SH-SY5Y (cell line): ENCODE measurements around the gene SEPTIN11.

Experiments
- GATA2 ChIP-seq: IDR thresholded peaks from 2 replicates; pipeline ENCODE4 v1.6.1; 2011; ENCODE audit warnings: mild to moderate bottlenecking, low read depth, low read length
- GATA3 ChIP-seq: IDR thresholded peaks from 2 replicates; pipeline ENCODE4 v1.6.1; 2011; ENCODE audit warnings: low read depth, mild to moderate bottlenecking, low read length, moderate library complexity

SEPTIN11 gene

GRCh38 chr4:76949276-76950051 is at the start of gene SEPTIN11:
TSS of gene SEPTIN11 (plus strand) at chr4:76949752. CDS start at chr4:76949904, 152 bp downstream.
- TF ChIP-seq GATA2, result no peak
- no peak for TF ChIP-seq GATA3

GRCh38 chr4:76902233-76902890 is 47.2 kb upstream of the SEPTIN11 start:
- TF ChIP-seq GATA2 (peak; percentile 21; the same call in 1 of the 2 replicates), GATA3 (no peak)

GRCh38 chr4:76904646-76905190 is 44.8 kb upstream of the SEPTIN11 start:
- TF ChIP-seq GATA2, result no peak
- TF ChIP-seq GATA3, result no peak

- TF ChIP-seq GATA2 (no peak), GATA3 (no peak)
Observed at GRCh38 chr4:76905521-76905920, 44.0 kb upstream of the SEPTIN11 start.

GRCh38 chr4:76909711-76910110 is 39.8 kb upstream of the SEPTIN11 start:
- no peak for TF ChIP-seq GATA2
- no peak for TF ChIP-seq GATA3

GRCh38 chr4:76920715-76921114 is 28.8 kb upstream of the SEPTIN11 start:
- TF ChIP-seq GATA2 (no peak), GATA3 (no peak)

- no peak for TF ChIP-seq GATA3
- TF ChIP-seq GATA2, result no peak
Observed at GRCh38 chr4:76923619-76924357, 25.8 kb upstream of the SEPTIN11 start.

GRCh38 chr4:76926841-76927240 is 22.7 kb upstream of the SEPTIN11 start:
- no peak for TF ChIP-seq GATA2
- no peak for TF ChIP-seq GATA3

- TF ChIP-seq GATA2, result no peak
- no peak for TF ChIP-seq GATA3
Observed at GRCh38 chr4:76930685-76931084, 18.9 kb upstream of the SEPTIN11 start.

GRCh38 chr4:76931087-76931486 is 18.5 kb upstream of the SEPTIN11 start:
- no peak for TF ChIP-seq GATA3
- TF ChIP-seq GATA2, result no peak

GRCh38 chr4:76931576-76932276 is 17.8 kb upstream of the SEPTIN11 start:
- no peak for TF ChIP-seq GATA3
- no peak for TF ChIP-seq GATA2

- no peak for TF ChIP-seq GATA2
- no peak for TF ChIP-seq GATA3
Observed at GRCh38 chr4:76939184-76939583, 10.4 kb upstream of the SEPTIN11 start.

GRCh38 chr4:76943129-76943620 is 6.4 kb upstream of the SEPTIN11 start:
- no peak for TF ChIP-seq GATA3

GRCh38 chr4:76943790-76944189 is 5.8 kb upstream of the SEPTIN11 start:
- TF ChIP-seq GATA3, result no peak
- no peak for TF ChIP-seq GATA2
